ENCODE measurements around the gene TTC28.
"Not testable (repeated sequence)": the region's sequence is repeated elsewhere in the genome, so short reads cannot be mapped to it uniquely, and the experiment has no call there.

Gene TTC28

GRCh38 chr22:28473258-28473657 is 206.4 kb downstream of the TTC28 start:
- Histone ChIP-seq H3K4me3 (ENCODE audit: insufficient read depth, low read depth, low read length) (no peak overlapping the region), H3K9me3 (ENCODE audit: control insufficient read depth, low read length) (no peaks in the 10 kb centered on the region), H3K4me1 (ENCODE audit: control insufficient read depth, insufficient read depth, low read length) (no peaks in the 10 kb centered on the region), H3K27me3 (ENCODE audit: control insufficient read depth, insufficient read depth, low read length, poor library complexity, severe bottlenecking) (no peaks in the 10 kb centered on the region), H3K27ac (ENCODE audit: insufficient read depth, low read depth, low read length, poor library complexity, severe bottlenecking) (no peak overlapping the region), H3K36me3 (ENCODE audit: control insufficient read depth, insufficient read depth, low read length) (no peaks in the 10 kb centered on the region)
- 87 to 98% methylated on average over 2 of the region's 2 CpGs for WGBS, 2 experiments

DNA sequence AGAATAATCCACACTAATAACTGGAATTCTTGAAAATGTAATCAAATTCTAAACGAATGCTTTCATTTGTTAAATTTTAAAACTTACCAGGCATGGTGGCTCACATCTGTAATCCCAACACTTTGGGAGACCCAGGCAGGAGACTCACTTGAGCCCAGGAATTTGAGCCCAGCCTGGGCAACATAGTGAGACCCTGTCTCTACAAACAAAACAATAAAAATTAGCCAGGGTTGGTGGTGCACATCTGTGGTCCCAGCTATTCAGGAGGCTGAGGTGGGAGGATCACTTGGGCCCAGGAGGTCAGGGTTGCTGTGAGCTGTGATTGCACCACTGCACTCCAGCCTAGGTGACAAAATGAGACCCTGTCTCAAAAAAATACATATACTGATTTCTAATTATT is 212.6 kb downstream of the TTC28 start:
- not testable (repeated sequence) for H3K27ac ChIP-seq (ENCODE audit: insufficient read depth, low read depth, low read length, poor library complexity, severe bottlenecking); H3K36me3 ChIP-seq (ENCODE audit: control insufficient read depth, insufficient read depth, low read length); H3K27me3 ChIP-seq (ENCODE audit: control insufficient read depth, insufficient read depth, low read length, poor library complexity, severe bottlenecking); H3K4me3 ChIP-seq (ENCODE audit: insufficient read depth, low read depth, low read length); H3K9me3 ChIP-seq (ENCODE audit: control insufficient read depth, low read length); H3K4me1 ChIP-seq (ENCODE audit: control insufficient read depth, insufficient read depth, low read length)
- 83 to 96% methylated on average over 1 of the region's 1 CpG for WGBS, 2 experiments

DNA sequence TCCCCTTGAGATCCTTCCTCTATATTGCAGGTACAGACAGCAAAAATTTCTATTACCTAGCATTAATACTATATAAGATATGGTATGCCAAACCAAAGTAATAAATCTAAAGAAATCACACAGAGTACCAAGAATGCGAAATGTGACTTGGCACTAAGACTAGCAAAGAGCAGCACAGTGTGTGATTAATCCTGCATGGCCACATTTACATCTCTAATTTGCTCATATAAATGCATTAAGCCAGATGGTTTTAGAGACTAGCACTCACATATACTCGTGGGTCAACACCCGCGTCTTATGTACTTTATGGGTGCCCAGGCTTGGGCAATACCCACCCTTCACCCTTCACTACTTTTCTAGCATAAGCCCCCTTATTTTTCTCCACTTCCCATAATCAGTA is 213.2 kb downstream of the TTC28 start:
- H3K4me1 ChIP-seq (ENCODE audit: control insufficient read depth, insufficient read depth, low read length), result no peaks in the 10 kb centered on the region
- H3K4me3 ChIP-seq (ENCODE audit: insufficient read depth, low read depth, low read length), result no peak overlapping the region
- 92 to 93% methylated on average over 4 of the region's 4 CpGs for WGBS, 2 experiments
- no peaks in the 10 kb centered on the region for H3K9me3 ChIP-seq (ENCODE audit: control insufficient read depth, low read length)
- H3K36me3 ChIP-seq (ENCODE audit: control insufficient read depth, insufficient read depth, low read length), result no peaks in the 10 kb centered on the region
- no peak overlapping the region for H3K27ac ChIP-seq (ENCODE audit: insufficient read depth, low read depth, low read length, poor library complexity, severe bottlenecking)
- no peaks in the 10 kb centered on the region for H3K27me3 ChIP-seq (ENCODE audit: control insufficient read depth, insufficient read depth, low read length, poor library complexity, severe bottlenecking)

DNA sequence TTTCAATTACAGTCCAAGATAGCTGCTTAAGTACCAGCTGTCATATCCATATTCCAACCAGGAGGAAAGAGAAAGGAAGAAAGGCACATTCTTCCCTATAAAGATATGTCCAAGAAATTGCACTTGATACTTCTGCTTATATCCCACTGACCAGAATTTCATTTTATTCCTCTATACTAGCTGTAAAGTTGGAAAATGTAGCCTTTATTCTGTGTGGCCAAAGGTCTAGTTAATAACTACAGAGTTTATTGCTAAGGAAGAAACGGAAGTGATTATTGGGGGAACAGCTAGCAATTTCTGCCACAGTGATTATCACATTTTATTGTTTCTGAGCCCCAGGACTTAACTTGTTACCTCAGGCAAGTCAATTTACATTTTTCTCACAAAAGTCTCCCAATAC is 213.8 kb downstream of the TTC28 start:
- no peaks in the 10 kb centered on the region for H3K36me3 ChIP-seq (ENCODE audit: control insufficient read depth, insufficient read depth, low read length)
- H3K9me3 ChIP-seq (ENCODE audit: control insufficient read depth, low read length), result no peaks in the 10 kb centered on the region
- H3K27ac ChIP-seq (ENCODE audit: insufficient read depth, low read depth, low read length, poor library complexity, severe bottlenecking), result no peak overlapping the region
- WGBS, 2 experiments, result 79 to 87% methylated on average over 1 of the region's 1 CpG
- H3K4me3 ChIP-seq (ENCODE audit: insufficient read depth, low read depth, low read length), result no peak overlapping the region
- no peaks in the 10 kb centered on the region for H3K4me1 ChIP-seq (ENCODE audit: control insufficient read depth, insufficient read depth, low read length)
- H3K27me3 ChIP-seq (ENCODE audit: control insufficient read depth, insufficient read depth, low read length, poor library complexity, severe bottlenecking), result no peaks in the 10 kb centered on the region

DNA sequence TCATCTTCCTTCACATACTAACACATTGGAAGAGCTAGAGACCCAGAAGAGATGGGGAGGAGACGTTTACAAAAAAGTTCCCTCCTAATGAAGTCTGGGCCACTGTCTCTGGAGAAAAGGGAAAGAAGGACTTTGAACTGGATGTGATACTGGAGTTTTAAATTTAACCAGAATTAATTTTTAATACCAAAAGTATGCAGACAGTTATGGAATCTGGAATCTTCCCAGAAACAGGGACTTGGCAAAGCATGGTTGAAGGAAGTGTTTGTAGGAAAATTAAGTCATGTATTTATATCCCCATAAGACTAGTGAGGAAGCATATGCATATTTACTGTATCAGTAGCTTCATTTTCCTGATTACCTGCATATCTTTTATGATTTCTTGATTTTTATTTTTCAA is 215.5 kb downstream of the TTC28 start:
- 78 to 100% methylated on average over 1 of the region's 1 CpG for WGBS, 2 experiments
- H3K4me1 ChIP-seq (ENCODE audit: control insufficient read depth, insufficient read depth, low read length), result no peaks in the 10 kb centered on the region

GRCh38 chr22:28463408-28463807 is 216.2 kb downstream of the TTC28 start:
- H3K27me3 ChIP-seq (ENCODE audit: control insufficient read depth, insufficient read depth, low read length, poor library complexity, severe bottlenecking); H3K4me3 ChIP-seq (ENCODE audit: insufficient read depth, low read depth, low read length); H3K36me3 ChIP-seq (ENCODE audit: control insufficient read depth, insufficient read depth, low read length); H3K4me1 ChIP-seq (ENCODE audit: control insufficient read depth, insufficient read depth, low read length); H3K9me3 ChIP-seq (ENCODE audit: control insufficient read depth, low read length); H3K27ac ChIP-seq (ENCODE audit: insufficient read depth, low read depth, low read length, poor library complexity, severe bottlenecking): not testable (repeated sequence)
- WGBS, 2 experiments, result 100% methylated on average over 1 of the region's 1 CpG

More for the DNA sequence above, 215.5 kb downstream of the TTC28 start:
- H3K27me3 ChIP-seq (ENCODE audit: control insufficient read depth, insufficient read depth, low read length, poor library complexity, severe bottlenecking), result no peaks in the 10 kb centered on the region
- H3K4me3 ChIP-seq (ENCODE audit: insufficient read depth, low read depth, low read length), result no peak overlapping the region
- no peak overlapping the region for H3K27ac ChIP-seq (ENCODE audit: insufficient read depth, low read depth, low read length, poor library complexity, severe bottlenecking)
- H3K9me3 ChIP-seq (ENCODE audit: control insufficient read depth, low read length), result no peaks in the 10 kb centered on the region
- no peaks in the 10 kb centered on the region for H3K36me3 ChIP-seq (ENCODE audit: control insufficient read depth, insufficient read depth, low read length)

DNA sequence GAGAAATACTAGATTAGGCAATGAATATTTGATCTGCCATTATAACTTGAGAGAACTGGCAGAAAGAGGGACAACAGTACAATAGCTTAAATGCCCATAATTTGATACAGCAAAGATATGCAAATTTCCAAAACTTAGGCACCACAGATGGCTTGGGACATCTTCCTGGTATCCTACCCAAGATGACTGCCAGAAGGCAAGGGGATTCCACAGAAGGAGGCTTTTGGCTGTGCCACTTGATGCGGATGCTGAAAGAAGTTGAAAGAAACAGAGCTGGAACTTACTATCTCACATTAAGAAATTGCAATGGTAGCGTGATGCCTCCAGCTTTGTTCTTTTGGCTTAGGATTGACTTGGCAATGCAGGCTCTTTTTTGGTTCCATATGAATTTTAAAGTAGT is 216.7 kb downstream of the TTC28 start:
- Histone ChIP-seq H3K27ac (ENCODE audit: insufficient read depth, low read depth, low read length, poor library complexity, severe bottlenecking) (no peak overlapping the region), H3K9me3 (ENCODE audit: control insufficient read depth, low read length) (no peaks in the 10 kb centered on the region), H3K36me3 (ENCODE audit: control insufficient read depth, insufficient read depth, low read length) (no peaks in the 10 kb centered on the region), H3K27me3 (ENCODE audit: control insufficient read depth, insufficient read depth, low read length, poor library complexity, severe bottlenecking) (no peaks in the 10 kb centered on the region), H3K4me3 (ENCODE audit: insufficient read depth, low read depth, low read length) (no peak overlapping the region), H3K4me1 (ENCODE audit: control insufficient read depth, insufficient read depth, low read length) (no peaks in the 10 kb centered on the region)
- WGBS, 2 experiments, result 91 to 98% methylated on average over 2 of the region's 2 CpGs

GRCh38 chr22:28462041-28462440 is 217.6 kb downstream of the TTC28 start:
- no peaks in the 10 kb centered on the region for H3K9me3 ChIP-seq (ENCODE audit: control insufficient read depth, low read length)
- H3K36me3 ChIP-seq (ENCODE audit: control insufficient read depth, insufficient read depth, low read length), result no peaks in the 10 kb centered on the region
- WGBS, 2 experiments, result no CpG with 5 or more reads among the region's 1 CpG
- H3K4me3 ChIP-seq (ENCODE audit: insufficient read depth, low read depth, low read length), result no peak overlapping the region
- H3K4me1 ChIP-seq (ENCODE audit: control insufficient read depth, insufficient read depth, low read length), result no peaks in the 10 kb centered on the region
- H3K27me3 ChIP-seq (ENCODE audit: control insufficient read depth, insufficient read depth, low read length, poor library complexity, severe bottlenecking), result no peaks in the 10 kb centered on the region
- H3K27ac ChIP-seq (ENCODE audit: insufficient read depth, low read depth, low read length, poor library complexity, severe bottlenecking), result no peak overlapping the region

GRCh38 chr22:28454431-28455064 is 225.1 kb downstream of the TTC28 start:
- no peaks in the 10 kb centered on the region for H3K27me3 ChIP-seq (ENCODE audit: control insufficient read depth, insufficient read depth, low read length, poor library complexity, severe bottlenecking)
- H3K9me3 ChIP-seq (ENCODE audit: control insufficient read depth, low read length), result no peaks in the 10 kb centered on the region
- no peak overlapping the region for H3K27ac ChIP-seq (ENCODE audit: insufficient read depth, low read depth, low read length, poor library complexity, severe bottlenecking)
- no peak overlapping the region for H3K4me3 ChIP-seq (ENCODE audit: insufficient read depth, low read depth, low read length)
- H3K36me3 ChIP-seq (ENCODE audit: control insufficient read depth, insufficient read depth, low read length), result no peaks in the 10 kb centered on the region
- 60 to 100% methylated on average over 1 of the region's 1 CpG for WGBS, 2 experiments
- H3K4me1 ChIP-seq (ENCODE audit: control insufficient read depth, insufficient read depth, low read length), result no peaks in the 10 kb centered on the region

- Histone ChIP-seq H3K4me1 (ENCODE audit: control insufficient read depth, insufficient read depth, low read length) (no peaks in the 10 kb centered on the region), H3K36me3 (ENCODE audit: control insufficient read depth, insufficient read depth, low read length) (no peaks in the 10 kb centered on the region), H3K4me3 (ENCODE audit: insufficient read depth, low read depth, low read length) (no peak overlapping the region), H3K9me3 (ENCODE audit: control insufficient read depth, low read length) (no peaks in the 10 kb centered on the region), H3K27me3 (ENCODE audit: control insufficient read depth, insufficient read depth, low read length, poor library complexity, severe bottlenecking) (no peaks in the 10 kb centered on the region), H3K27ac (ENCODE audit: insufficient read depth, low read depth, low read length, poor library complexity, severe bottlenecking) (no peak overlapping the region)
- 84 to 94% methylated on average over 1 of the region's 1 CpG for WGBS, 2 experiments
Observed at GRCh38 chr22:28450109-28450508, 229.5 kb downstream of the TTC28 start.

DNA sequence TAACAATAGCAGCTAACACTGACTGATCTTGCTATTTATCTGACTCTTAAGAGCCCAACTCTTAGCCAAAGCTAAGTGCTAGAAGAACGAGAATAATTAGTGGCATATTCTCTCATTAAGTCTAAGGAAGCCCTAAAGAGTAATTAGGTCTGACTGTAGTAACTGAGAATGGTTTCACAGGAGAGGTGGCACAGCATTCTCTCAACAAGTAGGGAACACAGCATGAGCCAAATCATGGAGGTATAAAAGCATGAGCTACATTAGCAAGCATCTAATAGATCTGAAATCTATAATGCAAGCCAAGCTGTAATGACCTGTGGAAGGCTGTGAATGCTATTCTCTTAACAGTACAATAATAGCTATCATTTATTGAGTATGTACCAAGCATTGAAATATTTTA is 230.6 kb downstream of the TTC28 start:
- no peak overlapping the region for H3K4me3 ChIP-seq (ENCODE audit: insufficient read depth, low read depth, low read length)
- no peaks in the 10 kb centered on the region for H3K9me3 ChIP-seq (ENCODE audit: control insufficient read depth, low read length)
- 76 to 78% methylated on average over 1 of the region's 1 CpG for WGBS, 2 experiments
- H3K27ac ChIP-seq (ENCODE audit: insufficient read depth, low read depth, low read length, poor library complexity, severe bottlenecking), result no peak overlapping the region
- no peaks in the 10 kb centered on the region for H3K27me3 ChIP-seq (ENCODE audit: control insufficient read depth, insufficient read depth, low read length, poor library complexity, severe bottlenecking)
- H3K36me3 ChIP-seq (ENCODE audit: control insufficient read depth, insufficient read depth, low read length), result no peaks in the 10 kb centered on the region
- no peaks in the 10 kb centered on the region for H3K4me1 ChIP-seq (ENCODE audit: control insufficient read depth, insufficient read depth, low read length)

Data from ectodermal cell (in vitro differentiated cells).